Activated gamma-delta T cell treated with anti-CD3 and anti-CD28 coated beads, Interleukin-2, amount 50 U/mL, for 16 hours (primary cell): ENCODE measurements around the gene CFAP410.
"Not testable (repeated sequence)": the region's sequence is repeated elsewhere in the genome, so short reads cannot be mapped to it uniquely, and the experiment has no call there.

Experiments
- DNase-seq: peaks from one replicate; pipeline ENCODE4 v3.0.0-alpha.2; 2020; ENCODE audit warnings: low read depth

The CFAP410 gene

DNA sequence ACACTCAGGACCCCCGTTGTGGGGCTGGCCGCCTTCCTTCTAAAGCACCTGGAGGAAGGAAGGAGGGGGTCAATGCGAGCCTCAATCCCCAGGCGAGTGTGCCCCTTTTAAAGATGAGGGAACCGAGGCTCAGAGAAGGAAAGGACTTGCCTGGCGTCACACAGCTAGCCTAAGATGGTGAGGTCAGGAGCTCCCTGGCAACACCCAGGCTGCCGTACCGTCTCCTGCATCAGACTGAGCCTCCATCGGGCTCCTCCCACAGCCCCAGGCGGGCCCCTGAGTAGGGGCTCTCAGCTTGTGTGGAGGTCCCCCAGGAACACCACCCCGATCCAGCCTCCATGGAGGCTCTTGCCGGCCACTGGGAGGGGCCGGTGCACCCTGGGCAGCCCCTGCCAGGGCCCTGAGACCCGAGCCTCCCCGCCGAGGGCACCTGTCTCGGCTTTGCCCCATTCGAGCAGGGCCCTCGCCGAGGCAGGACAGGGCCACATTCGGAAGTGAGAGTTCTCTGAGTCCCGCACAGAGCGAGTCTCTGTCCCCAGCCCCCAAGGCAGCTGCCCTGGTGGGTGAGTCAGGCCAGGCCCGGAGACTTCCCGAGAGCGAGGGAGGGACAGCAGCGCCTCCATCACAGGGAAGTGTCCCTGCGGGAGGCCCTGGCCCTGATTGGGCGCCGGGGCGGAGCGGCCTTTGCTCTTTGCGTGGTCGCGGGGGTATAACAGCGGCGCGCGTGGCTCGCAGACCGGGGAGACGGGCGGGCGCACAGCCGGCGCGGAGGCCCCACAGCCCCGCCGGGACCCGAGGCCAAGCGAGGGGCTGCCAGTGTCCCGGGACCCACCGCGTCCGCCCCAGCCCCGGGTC is 53.8 kb downstream of the CFAP410 start, which contains the start of gene AIRE:
Gene AIRE, plus strand, starts transcription at position 739 of the 855 bp plus-strand sequence. CDS start 131 bp downstream, outside the sequence.
- DNase-seq: no peak

DNA sequence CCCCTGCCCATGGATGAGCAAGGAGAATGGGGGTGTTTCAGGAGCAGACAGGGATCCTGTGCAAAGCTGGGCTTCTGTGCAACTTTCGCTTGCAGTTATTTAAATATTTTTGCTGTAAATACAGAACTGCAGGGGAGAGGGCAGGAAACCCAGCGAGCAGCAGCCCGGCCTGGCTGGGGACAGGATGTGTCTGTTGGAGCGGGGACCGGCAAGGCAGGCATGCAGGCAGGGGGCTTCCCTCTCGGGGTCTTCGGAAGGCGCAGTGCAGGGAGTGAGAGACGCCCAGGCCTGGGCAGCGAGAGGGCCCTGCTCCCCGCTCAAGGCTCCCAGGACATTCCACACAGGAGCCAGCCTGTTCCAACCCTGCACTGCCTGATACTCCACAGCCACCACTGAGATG is 55.2 kb downstream of the CFAP410 start:
- no peak for DNase-seq

DNA sequence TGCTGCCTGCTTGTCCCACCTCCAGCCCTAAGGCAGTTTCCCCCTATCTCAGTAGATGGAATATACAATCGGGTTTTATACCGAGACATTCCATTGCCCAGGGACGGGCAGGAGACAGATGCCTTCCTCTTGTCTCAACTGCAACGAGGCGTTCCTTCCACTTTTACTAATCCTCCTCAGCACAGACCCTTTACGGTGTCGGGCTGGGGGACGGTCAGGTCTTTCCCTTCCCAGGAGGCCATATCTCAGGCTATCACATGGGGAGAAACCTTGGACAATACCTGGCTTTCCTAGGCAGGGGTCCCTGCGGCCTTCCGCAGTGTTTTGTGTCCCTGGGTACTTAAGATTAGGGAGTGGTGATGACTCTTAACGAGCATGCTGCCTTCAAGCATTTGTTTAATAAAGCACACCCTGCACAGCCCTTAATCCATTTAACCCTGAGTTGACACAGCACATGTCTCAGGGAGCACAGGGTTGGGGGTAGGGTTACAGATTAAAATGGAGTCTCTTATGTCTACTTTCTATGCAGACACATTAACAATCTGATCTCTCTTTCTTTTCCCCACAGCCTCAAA is 55.9 kb downstream of the CFAP410 start:
- not testable (repeated sequence) for DNase-seq

DNA sequence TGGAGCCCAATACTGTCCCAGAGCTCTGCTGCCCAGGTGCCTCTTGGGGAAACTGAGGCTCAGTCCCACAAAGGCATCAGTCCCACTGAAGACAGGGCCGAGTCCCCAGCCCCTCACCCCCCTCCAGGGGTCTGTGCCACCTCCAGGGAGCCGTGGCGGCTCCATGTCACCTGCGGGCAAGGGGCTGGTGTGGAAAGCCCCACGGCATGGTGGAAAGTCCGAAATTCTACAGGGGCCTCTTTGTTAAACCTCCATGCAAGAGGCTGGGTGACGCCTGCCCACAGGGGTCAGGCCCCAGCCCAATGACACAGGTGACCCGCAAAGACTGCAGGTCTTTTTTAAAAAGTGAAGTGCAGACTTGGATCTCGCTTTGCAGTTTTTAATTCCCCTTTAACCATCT is 56.8 kb downstream of the CFAP410 start:
- DNase-seq: no peak

DNA sequence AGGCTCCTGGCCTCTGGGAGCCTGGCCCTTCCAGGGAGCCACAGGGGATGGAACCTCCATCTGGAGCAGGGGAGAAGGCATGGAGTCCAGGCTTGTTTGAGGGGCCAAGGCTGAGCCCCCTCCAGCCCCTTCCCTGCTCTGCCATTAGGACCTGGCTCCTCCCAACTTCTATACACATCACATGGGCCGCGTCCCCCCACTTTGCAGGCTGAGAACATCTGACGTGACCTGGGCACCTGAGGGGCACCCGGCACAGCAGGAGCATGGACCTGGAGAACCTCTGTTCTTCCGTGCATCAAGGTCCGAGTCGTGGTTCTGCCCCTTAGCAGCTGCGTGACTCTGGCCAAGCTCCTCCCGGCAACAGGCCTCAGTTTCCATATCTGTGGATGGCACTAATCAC is 57.4 kb downstream of the CFAP410 start:
- DNase-seq: no peak

DNA sequence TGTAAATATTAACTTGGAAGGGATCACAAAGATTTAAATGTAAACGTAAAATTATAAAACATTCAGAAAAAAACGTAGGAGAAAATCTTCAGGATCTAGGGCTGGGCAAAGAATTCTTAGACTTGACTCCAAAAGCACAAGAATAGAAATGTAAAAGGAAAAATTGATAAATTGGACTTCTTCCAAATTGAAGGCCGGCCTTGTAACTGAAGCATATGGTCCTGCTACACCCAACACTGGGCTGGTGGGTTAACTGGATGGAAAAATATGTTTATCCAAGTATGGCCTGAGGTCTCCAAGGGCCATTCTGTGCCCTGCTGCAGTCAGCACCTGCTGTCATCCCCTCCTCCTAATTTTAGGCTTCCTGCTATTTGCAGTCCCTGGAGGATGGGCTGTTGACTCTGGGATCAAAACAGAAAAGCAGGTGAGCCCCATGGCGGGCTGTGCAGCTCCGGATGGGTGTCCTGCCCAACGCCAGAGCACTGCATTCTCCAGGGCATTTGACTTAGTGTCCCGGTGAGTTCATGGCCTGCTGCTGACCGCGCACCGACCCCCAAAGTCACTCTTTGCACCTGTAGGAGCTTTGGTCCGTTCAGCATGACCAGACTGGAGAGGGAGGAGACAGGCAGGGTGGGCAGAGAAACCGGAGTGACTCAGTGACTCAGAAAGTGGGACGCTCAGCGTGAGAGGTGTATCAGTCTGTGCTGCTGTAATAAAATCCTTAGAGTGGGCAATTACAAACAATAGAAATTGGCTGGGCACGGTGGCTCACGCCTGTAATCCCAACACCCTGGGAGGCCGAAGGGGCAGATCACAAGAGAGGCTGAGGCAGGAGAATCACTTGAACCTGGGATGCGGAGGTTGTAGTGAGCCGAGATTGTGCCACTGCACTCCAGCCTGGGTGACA is 59.6 kb downstream of the CFAP410 start:
- no peak for DNase-seq
